T-helper 2 cell treated with Interferon-gamma antibody and Interleukin-4, amounts not matched to agents 5 μg/mL and 100 μg/mL, for 36 hours (primary cell): ENCODE measurements around the gene PPOX.

Experiments
- DNase-seq: peaks from one replicate; pipeline ENCODE4 v3.0.0; 2021; ENCODE audit warnings: low spot score
- H3K27ac Mint-ChIP-seq: one replicate; pipeline ENCODE4 v1.8.0; 2021; ENCODE audit warnings: mild to moderate bottlenecking, mixed read lengths
- H3K27me3 Mint-ChIP-seq: one replicate; pipeline ENCODE4 v1.8.0; 2021; ENCODE audit warnings: low read depth, mixed read lengths
- H3K36me3 Mint-ChIP-seq: one replicate; pipeline ENCODE4 v1.8.0; 2021; ENCODE audit warnings: low read depth, mixed read lengths
- H3K4me1 Mint-ChIP-seq: one replicate; pipeline ENCODE4 v1.8.0; 2021; ENCODE audit warnings: low read depth, mixed read lengths
- H3K4me3 Mint-ChIP-seq: one replicate; pipeline ENCODE4 v1.8.0; 2022; ENCODE audit warnings: mild to moderate bottlenecking, moderate library complexity, mixed read lengths
- H3K9me3 Mint-ChIP-seq: one replicate; pipeline ENCODE4 v1.8.0; 2021; ENCODE audit warnings: mixed read lengths

PPOX gene

GRCh38 chr1:161165742-161166668 is at the start of gene PPOX:
Gene PPOX (plus strand): TSS chr1:161166426. CDS start chr1:161166848, 422 bp downstream.
- Mint-ChIP-seq H3K27me3 (no peaks in the 10 kb centered on the region), H3K36me3 (peaks cover 43% of the 10 kb centered on the region), H3K4me1 (peaks cover 25% of the 10 kb centered on the region), H3K4me3 (peak within 1 kb of the TSS; percentile 93), H3K9me3 (no peaks in the 10 kb centered on the region), H3K27ac (peak within 1 kb of the TSS; percentile 99)
- DNase-seq = peak; percentile 96

DNA sequence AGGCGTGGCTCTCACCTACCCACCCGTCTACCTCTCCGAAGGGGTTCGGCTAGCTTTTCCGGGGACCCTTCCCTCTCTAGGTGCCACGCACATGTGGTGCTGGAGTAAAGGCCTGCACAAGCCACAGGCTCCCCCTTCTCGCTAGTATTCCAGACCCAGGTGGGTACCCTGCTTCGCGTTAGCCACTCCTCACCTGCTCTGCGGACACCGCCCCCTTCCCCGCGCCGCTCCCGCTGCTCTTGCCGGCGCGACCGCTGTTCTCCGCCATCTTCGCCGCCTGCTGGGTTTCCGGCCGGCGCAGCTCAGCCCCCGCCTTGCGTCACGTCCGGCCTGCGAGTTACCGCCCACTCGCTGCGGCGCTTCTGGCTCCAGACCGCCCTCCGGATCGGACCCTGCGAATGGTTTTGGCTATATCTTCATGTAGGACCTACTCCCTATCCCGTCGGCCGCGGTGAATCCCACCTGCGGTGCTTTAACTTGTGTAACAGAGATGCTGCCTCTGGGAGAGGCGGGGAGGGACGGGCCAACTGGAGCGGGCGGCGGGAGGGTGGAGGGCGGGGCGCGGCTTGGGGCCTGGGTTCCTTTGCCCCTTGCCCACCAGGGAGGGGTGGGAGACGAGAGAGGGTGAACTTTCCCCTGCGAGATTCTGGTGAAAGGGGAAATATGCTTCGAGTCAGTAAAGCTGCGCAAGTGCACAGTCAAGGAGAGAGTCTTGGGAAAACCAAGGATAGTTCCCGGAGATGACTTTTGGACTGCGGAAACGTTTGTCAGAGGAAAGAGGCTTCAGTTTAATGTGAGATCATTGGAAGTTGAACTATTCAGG is 48.3 kb upstream of the PPOX start, which contains the start of the genes NIT1 and PFDN2:
Gene NIT1 (plus strand): TSS at position 347 of the 823 bp plus-strand sequence. CDS start 72 bp downstream, at position 419.
Gene PFDN2 (minus strand): TSS at position 279 of the 823 bp plus-strand sequence. CDS start 11 bp downstream, at position 268.
- Mint-ChIP-seq H3K36me3 (peaks cover 46% of the 10 kb centered on the region), H3K27ac (peak within 1 kb of the TSS; percentile 95), H3K4me3 (peak within 1 kb of the TSS; percentile 95), H3K9me3 (no peaks in the 10 kb centered on the region), H3K27me3 (no peaks in the 10 kb centered on the region), H3K4me1 (peaks cover 50% of the 10 kb centered on the region)
- peak; percentile 89 for DNase-seq

- H3K4me1 Mint-ChIP-seq = peaks cover 37% of the 10 kb centered on the region
- peak overlapping the region; percentile 95 for H3K4me3 Mint-ChIP-seq
- peaks cover 38% of the 10 kb centered on the region for H3K36me3 Mint-ChIP-seq
- peak; percentile 70 for DNase-seq
- H3K27me3 Mint-ChIP-seq = no peaks in the 10 kb centered on the region
- H3K27ac Mint-ChIP-seq = peak overlapping the region; percentile 95
- H3K9me3 Mint-ChIP-seq = no peaks in the 10 kb centered on the region
Observed at GRCh38 chr1:161119092-161119903, 46.9 kb upstream of the PPOX start.

- H3K27ac Mint-ChIP-seq = peak overlapping the region; percentile 53
- H3K36me3 Mint-ChIP-seq = peaks cover 39% of the 10 kb centered on the region
- no peaks in the 10 kb centered on the region for H3K27me3 Mint-ChIP-seq
- H3K9me3 Mint-ChIP-seq = no peaks in the 10 kb centered on the region
- DNase-seq = no peak
- peaks cover 28% of the 10 kb centered on the region for H3K4me1 Mint-ChIP-seq
- no peak overlapping the region for H3K4me3 Mint-ChIP-seq
Observed at GRCh38 chr1:161121042-161121650, 45.1 kb upstream of the PPOX start.

DNA sequence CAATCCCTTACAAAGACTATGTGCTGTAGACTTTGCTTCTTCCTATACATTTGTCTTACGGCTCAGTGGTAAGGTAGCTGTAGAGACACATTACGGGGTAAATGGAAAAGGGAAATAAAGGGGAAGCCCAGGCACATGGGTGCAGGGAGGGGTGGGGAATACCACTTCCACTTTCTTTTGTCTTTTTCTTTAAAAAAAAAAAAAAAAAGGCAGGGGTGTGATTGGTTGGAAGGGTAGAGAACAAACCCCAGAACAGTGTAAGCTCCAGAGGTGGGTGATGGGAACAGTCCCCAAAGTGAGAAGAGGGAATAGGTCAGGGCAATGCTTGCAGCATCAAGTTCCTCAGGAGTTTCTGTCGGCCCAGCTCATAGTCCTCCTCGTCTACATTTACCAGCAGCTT is 44.4 kb upstream of the PPOX start:
- Mint-ChIP-seq H3K27ac (no peak overlapping the region), H3K4me1 (peaks cover 28% of the 10 kb centered on the region), H3K9me3 (no peaks in the 10 kb centered on the region), H3K4me3 (no peak overlapping the region), H3K27me3 (no peaks in the 10 kb centered on the region), H3K36me3 (peaks cover 42% of the 10 kb centered on the region)
- DNase-seq = no peak

GRCh38 chr1:161122967-161123366 is 43.3 kb upstream of the PPOX start:
- no peak for DNase-seq
- Mint-ChIP-seq H3K36me3 (peaks cover 48% of the 10 kb centered on the region), H3K4me1 (peaks cover 31% of the 10 kb centered on the region), H3K4me3 (no peak overlapping the region), H3K9me3 (no peaks in the 10 kb centered on the region), H3K27me3 (no peaks in the 10 kb centered on the region), H3K27ac (no peak overlapping the region)

DNA sequence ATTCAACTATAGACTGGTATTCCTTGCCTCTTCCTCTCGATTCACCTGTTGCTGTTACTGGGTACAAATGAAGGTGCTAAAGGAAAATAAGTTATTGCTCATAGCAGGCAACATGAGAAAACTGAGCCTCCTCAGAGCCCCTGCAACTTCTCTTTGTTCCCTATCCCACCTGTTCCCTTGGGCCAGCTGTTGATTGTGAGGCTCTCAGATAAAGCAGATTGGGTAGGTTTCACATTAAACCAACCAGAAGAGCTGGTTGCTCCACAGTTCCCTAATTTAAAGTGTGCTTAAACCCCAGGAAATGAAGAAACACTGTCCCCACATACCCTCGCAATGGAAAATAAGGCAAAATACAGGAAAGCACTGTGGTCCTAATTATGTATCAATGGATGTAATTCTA is 38.6 kb upstream of the PPOX start:
- no peak for DNase-seq
- H3K27ac Mint-ChIP-seq = no peak overlapping the region
- no peaks in the 10 kb centered on the region for H3K27me3 Mint-ChIP-seq
- H3K4me1 Mint-ChIP-seq = peaks cover 44% of the 10 kb centered on the region
- H3K4me3 Mint-ChIP-seq = no peak overlapping the region
- H3K36me3 Mint-ChIP-seq = peaks cover 43% of the 10 kb centered on the region
- H3K9me3 Mint-ChIP-seq = no peaks in the 10 kb centered on the region

GRCh38 chr1:161128591-161129420 is 37.4 kb upstream of the PPOX start:
- Mint-ChIP-seq H3K4me3 (no peak overlapping the region), H3K27ac (no peak overlapping the region), H3K27me3 (no peaks in the 10 kb centered on the region), H3K4me1 (peaks cover 44% of the 10 kb centered on the region), H3K36me3 (peaks cover 39% of the 10 kb centered on the region), H3K9me3 (no peaks in the 10 kb centered on the region)
- no peak for DNase-seq

DNA sequence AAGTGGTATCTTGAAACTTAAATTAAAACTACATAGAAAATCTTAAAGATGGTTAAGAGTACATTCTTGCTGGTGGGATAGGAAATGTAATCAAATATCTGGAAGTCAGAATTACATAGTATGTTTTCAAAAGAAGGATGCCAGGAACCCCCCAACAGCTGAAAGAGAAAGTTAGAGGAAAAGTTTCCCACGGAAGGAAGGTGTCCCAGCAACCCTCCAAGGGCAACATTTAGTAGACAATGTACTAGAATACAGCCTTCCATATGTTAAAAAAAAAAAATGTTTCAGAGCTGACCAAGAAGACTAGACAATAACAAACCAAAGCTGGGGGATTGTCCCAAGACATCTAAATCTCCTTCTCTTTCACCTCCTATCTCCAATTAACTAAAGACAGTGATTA is 36.0 kb upstream of the PPOX start:
- Mint-ChIP-seq H3K27me3 (no peaks in the 10 kb centered on the region), H3K27ac (no peak overlapping the region), H3K36me3 (peaks cover 34% of the 10 kb centered on the region), H3K9me3 (no peaks in the 10 kb centered on the region), H3K4me1 (peaks cover 45% of the 10 kb centered on the region), H3K4me3 (no peak overlapping the region)
- no peak for DNase-seq

DNA sequence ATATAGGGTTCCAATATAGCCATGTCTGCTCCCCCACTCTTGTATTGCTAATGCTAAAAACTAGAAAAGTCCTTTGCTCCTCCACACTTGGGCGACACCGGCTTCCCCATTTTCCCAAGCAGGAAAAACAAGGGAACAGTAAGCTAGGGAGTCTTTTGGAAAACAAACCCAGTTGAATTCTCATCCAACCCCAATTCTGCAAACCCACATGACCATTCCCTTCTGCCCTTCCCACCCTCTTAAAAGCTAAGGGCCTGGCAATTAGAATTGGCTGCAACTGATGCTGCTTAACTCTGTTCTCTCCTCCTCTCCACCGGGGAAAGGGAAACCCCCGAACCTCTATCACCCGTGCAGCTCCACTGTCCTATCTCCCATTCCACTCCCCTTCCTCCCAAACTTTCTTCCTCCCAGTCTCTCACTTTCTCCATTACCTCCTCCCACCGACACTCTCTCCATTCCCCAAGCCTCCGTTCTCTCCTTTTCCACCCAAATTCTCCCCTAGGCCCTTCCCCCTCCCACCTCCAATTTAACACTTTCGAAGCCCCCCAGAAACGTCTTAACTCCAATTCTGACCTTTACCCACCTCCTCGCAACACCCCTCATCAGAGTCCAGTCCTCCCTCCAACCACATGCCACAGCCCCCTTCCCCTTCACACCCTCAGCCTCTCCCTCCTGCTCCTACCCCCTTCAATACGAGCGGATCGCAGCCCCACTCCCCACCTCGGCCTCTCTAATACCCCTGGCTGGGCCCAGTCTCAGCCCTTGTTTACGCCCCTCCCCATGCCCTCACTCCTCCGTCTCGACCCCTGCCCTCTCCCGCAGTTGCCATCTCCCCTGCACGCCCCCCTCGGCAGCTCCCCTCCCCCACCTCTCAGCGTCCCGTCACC is 34.5 kb upstream of the PPOX start:
- Mint-ChIP-seq H3K27ac (no peak overlapping the region), H3K27me3 (no peaks in the 10 kb centered on the region), H3K4me3 (no peak overlapping the region), H3K9me3 (no peaks in the 10 kb centered on the region), H3K36me3 (peaks cover 25% of the 10 kb centered on the region), H3K4me1 (peaks cover 39% of the 10 kb centered on the region)
- DNase-seq = no peak

DNA sequence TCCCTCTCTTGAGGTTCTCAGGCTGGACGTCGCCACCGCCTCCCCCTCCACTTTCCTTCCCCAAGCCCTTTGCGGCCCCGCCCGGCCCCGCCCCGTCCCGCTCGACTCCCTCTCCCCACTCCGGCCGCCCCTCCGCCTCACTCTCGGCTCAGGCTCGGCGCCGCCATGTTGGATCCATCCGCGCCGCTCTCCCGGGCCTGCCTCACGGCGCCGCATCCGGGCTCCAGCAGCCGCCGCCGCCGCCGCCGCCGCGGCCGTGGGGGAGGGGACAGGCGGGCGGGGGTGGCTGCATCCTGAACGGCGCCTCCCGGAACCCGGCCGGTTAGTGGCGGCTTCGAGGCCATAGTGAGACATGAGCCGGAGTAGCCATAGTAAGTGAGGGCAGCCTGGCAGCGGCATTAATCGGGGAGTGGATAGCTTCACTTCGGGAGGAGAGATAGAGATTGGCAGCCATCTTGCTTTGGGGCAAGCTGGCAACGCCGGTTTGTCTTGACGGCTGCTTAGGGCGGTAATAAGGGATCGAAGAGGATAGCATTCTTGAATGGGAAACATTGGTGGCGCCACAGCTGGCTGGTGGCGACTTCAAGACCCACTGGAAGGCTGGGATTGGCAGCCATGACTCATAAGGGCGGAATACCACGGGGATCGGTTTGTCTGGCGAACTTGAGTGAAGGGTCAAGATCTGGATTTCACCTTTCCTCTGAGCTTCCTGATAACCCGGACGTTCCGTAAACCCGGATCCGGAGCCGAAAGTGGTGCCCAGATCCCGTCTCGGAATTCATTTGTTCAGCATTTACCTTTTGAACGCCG is 33.6 kb upstream of the PPOX start, which contains the start of gene DEDD:
Gene DEDD (minus strand): TSS at position 258 of the 810 bp plus-strand sequence. CDS start 8,205 bp downstream, outside the sequence.
- Mint-ChIP-seq H3K27ac (no peak within 1 kb of the TSS), H3K4me1 (peaks cover 36% of the 10 kb centered on the region), H3K36me3 (peaks cover 20% of the 10 kb centered on the region), H3K27me3 (no peaks in the 10 kb centered on the region), H3K4me3 (no peak within 1 kb of the TSS), H3K9me3 (no peaks in the 10 kb centered on the region)
- DNase-seq = peak; percentile 94
